CD4-positive, alpha-beta memory T cell (primary cell): ENCODE results near the gene DGKB. TPM values are rescaled to one million over a fixed set of nuclear protein-coding genes. Genes with fewer than 3 reads are reported as not detected.

Experiments used
- CTCF ChIA-PET: fragments of 350-600 bp; sonication (Branson Sonifier 250); formaldehyde crosslinking; loops from one replicate; lab custom pipeline; 2021; ENCODE audit warnings: inconsistent platforms; ENCODE audit not compliant: partially characterized antibody; lab: Charles Lee
- POLR2A ChIA-PET: fragments of 350-600 bp; sonication (Branson Sonifier 250); formaldehyde crosslinking; loops from one replicate; lab custom pipeline; 2021; ENCODE audit not compliant: partially characterized antibody; lab: Charles Lee
- DNase-seq, 5 donors: peaks; one replicate each; pipeline versions ENCODE4 v3.0.0 to v3.0.0-alpha.2; 2020 to 2022; ENCODE audit warnings: mixed read lengths in 1 of 5
- H3K27ac ChIP-seq: one replicate; pipeline ENCODE4 v1.7.0; 2013; ENCODE audit warnings: low read depth, low read length
- H3K27me3 ChIP-seq: 2 replicates; pipeline ENCODE4 v1.7.0; 2013; ENCODE audit warnings: mild to moderate bottlenecking, low read length, moderate library complexity; ENCODE audit not compliant: insufficient read depth
- H3K36me3 ChIP-seq: 2 replicates; pipeline ENCODE4 v1.7.0; 2013; ENCODE audit warnings: mild to moderate bottlenecking, low read length, moderate library complexity; ENCODE audit not compliant: insufficient read depth
- H3K4me1 ChIP-seq: 2 replicates; pipeline ENCODE4 v1.7.0; 2013; ENCODE audit warnings: mild to moderate bottlenecking, low read length, moderate library complexity; ENCODE audit not compliant: insufficient read depth
- H3K4me3 ChIP-seq, 2 donors: one replicate each; pipeline ENCODE4 v1.7.0; 2013; ENCODE audit warnings: low read length in 2 of 2, mild to moderate bottlenecking in 1 of 2
- H3K9me3 ChIP-seq, 2 donors: one replicate each; pipeline ENCODE4 v1.7.0; 2013; ENCODE audit warnings: low read length in 2 of 2, control low read depth in 1 of 2; ENCODE audit not compliant: control insufficient read depth in 1 of 2
- H3K27ac Mint-ChIP-seq, 7 donors: one replicate each; pipeline ENCODE4 v1.8.0; 2020 to 2021; ENCODE audit warnings: mixed read lengths in 7 of 7, mild to moderate bottlenecking in 6 of 7, inconsistent platforms in 3 of 7, moderate library complexity in 3 of 7
- H3K27me3 Mint-ChIP-seq, 2 donors: one replicate each; pipeline ENCODE4 v1.8.0; 2020 to 2021; ENCODE audit warnings: mixed read lengths in 2 of 2
- H3K36me3 Mint-ChIP-seq, 2 donors: one replicate each; pipeline ENCODE4 v1.8.0; 2020 to 2021; ENCODE audit warnings: mixed read lengths in 2 of 2, inconsistent platforms in 1 of 2, mild to moderate bottlenecking in 1 of 2
- H3K4me1 Mint-ChIP-seq, 4 donors: one replicate each; pipeline ENCODE4 v1.8.0; 2020 to 2021; ENCODE audit warnings: mixed read lengths in 4 of 4, mild to moderate bottlenecking in 1 of 4
- H3K4me3 Mint-ChIP-seq, 8 donors: one replicate each; pipeline ENCODE4 v1.8.0; 2020 to 2021; ENCODE audit warnings: mixed read lengths in 8 of 8, mild to moderate bottlenecking in 7 of 8, moderate library complexity in 6 of 8, inconsistent platforms in 3 of 8
- H3K9me3 Mint-ChIP-seq, 8 donors: one replicate each; pipeline ENCODE4 v1.8.0; 2020 to 2021; ENCODE audit warnings: mixed read lengths in 8 of 8, mild to moderate bottlenecking in 5 of 8, inconsistent platforms in 3 of 8, moderate library complexity in 1 of 8
- intact Hi-C: fragments of 100-400 bp; cut with micrococcal nuclease; formaldehyde crosslinking; loops from one replicate; pipeline ENCODE4 v1.15.1; 2023
- polyA plus RNA-seq, 2 donors: library from polyadenylated mRNA; unstranded; fragments of 300-500 nt; fragmentation: Illumina TruSeq; gene quantifications; one replicate each; pipeline ENCODE4 v1.2.3, GENCODE V29; 2021
- total RNA-seq, 2 experiments: library from RNA; stranded (reverse); gene quantifications; one replicate each; pipeline ENCODE4 v1.2.3, GENCODE V29; 2021

The DGKB gene
- total and polyA plus RNA-seq, 4 experiments from 2014 or later, result not detected

GRCh38 chr7:14602851-14603250, 299.7 kb downstream of the DGKB start:
- Histone ChIP-seq H3K27me3 (no peaks in the 10 kb centered on the region), H3K27ac (no peak overlapping the region), H3K36me3 (no peaks in the 10 kb centered on the region), H3K4me3 (no peak overlapping the region), H3K9me3 (no peaks in the 10 kb centered on the region), H3K4me1 (no peaks in the 10 kb centered on the region)
- Mint-ChIP-seq H3K36me3 (no peaks in the 10 kb centered on the region), H3K4me3 (no peak overlapping the region), H3K27ac (no peak overlapping the region), H3K27me3 (no peaks in the 10 kb centered on the region), H3K9me3 (no peaks in the 10 kb centered on the region), H3K4me1 (no peaks in the 10 kb centered on the region)
- intact Hi-C loops, result no loop called here
- DNase-seq, result no peak
- ChIA-PET CTCF (no interaction called here), POLR2A (no interaction called here)

DNA sequence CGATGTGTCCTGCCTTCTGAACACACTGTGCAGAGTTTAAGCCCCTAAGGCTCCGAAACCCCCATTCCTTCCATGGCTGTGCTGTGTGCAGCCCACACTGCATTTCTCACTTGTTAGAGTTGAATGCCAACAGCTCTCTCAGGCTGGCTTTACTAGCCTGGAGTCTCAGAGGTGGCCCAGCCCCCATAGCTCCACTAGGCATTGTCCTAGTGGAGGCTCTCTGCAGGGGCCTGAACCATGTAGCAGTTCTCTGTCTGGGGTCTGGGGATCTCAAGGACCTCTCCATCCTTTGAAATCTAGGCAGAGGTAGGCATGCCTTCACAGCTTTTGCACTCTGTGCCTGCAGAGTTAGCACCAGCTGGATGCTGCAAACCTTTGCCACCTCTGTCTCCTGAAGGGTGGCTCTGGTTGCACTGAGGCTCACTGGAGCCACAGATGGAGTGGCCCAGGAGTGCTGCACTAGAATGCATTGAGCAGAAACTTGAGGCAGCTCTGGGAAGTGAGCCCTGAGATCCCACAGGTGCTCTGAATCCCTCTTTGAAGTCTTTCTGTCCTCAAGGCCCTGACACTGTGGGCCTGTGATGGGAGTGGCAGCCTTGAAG, 301.7 kb downstream of the DGKB start:
- Histone ChIP-seq H3K4me3 (no peak overlapping the region), H3K27ac (no peak overlapping the region), H3K9me3 (no peaks in the 10 kb centered on the region), H3K4me1 (no peaks in the 10 kb centered on the region), H3K27me3 (no peaks in the 10 kb centered on the region), H3K36me3 (no peaks in the 10 kb centered on the region)
- ChIA-PET CTCF (no interaction called here), POLR2A (no interaction called here)
- intact Hi-C loops, result no loop called here
- no peaks in the 10 kb centered on the region for H3K4me1 Mint-ChIP-seq
- no peak overlapping the region for H3K4me3 Mint-ChIP-seq
- H3K9me3 Mint-ChIP-seq, result peaks cover 0 to 1% (median 0%) of the 10 kb centered on the region in 8 donors
- no peaks in the 10 kb centered on the region for H3K36me3 Mint-ChIP-seq
- H3K27me3 Mint-ChIP-seq, result no peaks in the 10 kb centered on the region
- no peak for DNase-seq
- H3K27ac Mint-ChIP-seq, result no peak overlapping the region

- Mint-ChIP-seq H3K9me3 (peaks cover 0 to 1% (median 0%) of the 10 kb centered on the region in 8 donors), H3K36me3 (no peaks in the 10 kb centered on the region), H3K4me3 (no peak overlapping the region), H3K27me3 (no peaks in the 10 kb centered on the region), H3K4me1 (no peaks in the 10 kb centered on the region), H3K27ac (no peak overlapping the region)
- Histone ChIP-seq H3K27ac (no peak overlapping the region), H3K4me3 (no peak overlapping the region), H3K27me3 (no peaks in the 10 kb centered on the region), H3K9me3 (no peaks in the 10 kb centered on the region), H3K4me1 (no peaks in the 10 kb centered on the region), H3K36me3 (no peaks in the 10 kb centered on the region)
- no peak for DNase-seq
- ChIA-PET POLR2A (no interaction called here), CTCF (no interaction called here)
- intact Hi-C loops, result no loop called here
Measured at GRCh38 chr7:14598978-14599377, 303.6 kb downstream of the DGKB start.

DNA sequence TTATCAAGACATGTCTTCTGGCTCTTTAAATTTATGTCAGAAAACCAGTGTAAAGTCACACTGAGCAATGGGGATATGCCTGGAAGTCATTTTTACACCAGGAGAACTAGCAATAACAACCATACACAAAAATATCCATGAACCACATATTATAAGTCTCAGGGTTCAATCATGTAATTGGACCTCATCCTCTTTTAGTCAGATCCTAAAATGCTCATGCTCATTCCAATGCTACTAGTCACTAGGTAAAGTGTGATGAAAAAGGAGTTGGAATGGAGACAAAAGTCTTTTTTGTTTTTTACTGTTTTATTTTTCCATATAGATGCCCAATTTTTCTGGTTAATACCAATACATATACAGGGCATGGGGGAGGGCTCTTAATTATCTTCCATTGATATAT, 306.1 kb downstream of the DGKB start:
- Histone ChIP-seq H3K27me3 (no peaks in the 10 kb centered on the region), H3K9me3 (no peaks in the 10 kb centered on the region), H3K36me3 (no peaks in the 10 kb centered on the region), H3K4me1 (no peaks in the 10 kb centered on the region), H3K4me3 (no peak overlapping the region), H3K27ac (no peak overlapping the region)
- Mint-ChIP-seq H3K9me3 (peaks cover 0 to 1% (median 0%) of the 10 kb centered on the region in 8 donors), H3K4me1 (no peaks in the 10 kb centered on the region), H3K36me3 (no peaks in the 10 kb centered on the region), H3K4me3 (no peak overlapping the region), H3K27ac (no peak overlapping the region), H3K27me3 (no peaks in the 10 kb centered on the region)
- ChIA-PET CTCF (interaction anchor here (0.6 kb wide), 1 partner anchor 1071 kb away, joined by 3 read pairs; no protein-coding TSS in a partner anchor), POLR2A (no interaction called here)
- intact Hi-C loops, result no loop called here
- no peak for DNase-seq

DNA sequence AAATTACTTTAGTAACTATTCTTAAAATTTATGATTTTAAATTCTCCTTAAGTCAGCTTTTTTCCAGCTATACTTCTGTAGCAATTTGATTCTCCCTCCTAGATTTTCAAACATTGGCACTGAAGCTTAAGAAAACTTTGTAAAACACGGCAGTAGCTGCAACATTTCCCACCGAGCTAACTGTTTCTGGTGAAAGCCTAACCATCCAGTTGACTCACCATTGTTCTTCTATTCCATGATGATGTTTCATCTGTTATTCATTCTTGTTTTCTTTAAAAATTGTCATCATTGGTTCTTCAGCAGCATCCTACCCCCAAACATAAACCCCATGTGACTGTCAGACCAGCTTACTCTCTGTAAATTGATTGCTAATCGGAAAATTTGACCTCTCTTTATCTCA, 312.3 kb downstream of the DGKB start:
- H3K36me3 Mint-ChIP-seq, result no peaks in the 10 kb centered on the region
- H3K27me3 Mint-ChIP-seq, result no peaks in the 10 kb centered on the region
- H3K4me3 ChIP-seq, result no peak overlapping the region
- intact Hi-C loops, result no loop called here
- H3K4me1 Mint-ChIP-seq, result no peaks in the 10 kb centered on the region
- H3K4me1 ChIP-seq, result no peaks in the 10 kb centered on the region
- no peaks in the 10 kb centered on the region for H3K36me3 ChIP-seq
- H3K27me3 ChIP-seq, result no peaks in the 10 kb centered on the region
- H3K27ac ChIP-seq, result no peak overlapping the region
- no peak overlapping the region for H3K4me3 Mint-ChIP-seq
- CTCF ChIA-PET, result no interaction called here
- peaks cover 0 to 10% (median 2%) of the 10 kb centered on the region in 8 donors for H3K9me3 Mint-ChIP-seq
- POLR2A ChIA-PET, result no interaction called here
- H3K9me3 ChIP-seq, result no peaks in the 10 kb centered on the region
- no peak overlapping the region for H3K27ac Mint-ChIP-seq
- DNase-seq, result no peak

- POLR2A ChIA-PET, result no interaction called here
Measured at GRCh38 chr7:14585232-14585631, 317.3 kb downstream of the DGKB start.

GRCh38 chr7:14583518-14583917, 319.0 kb downstream of the DGKB start:
- Histone ChIP-seq H3K27me3 (no peaks in the 10 kb centered on the region), H3K9me3 (no peaks in the 10 kb centered on the region), H3K27ac (no peak overlapping the region), H3K4me1 (no peaks in the 10 kb centered on the region), H3K36me3 (no peaks in the 10 kb centered on the region), H3K4me3 (no peak overlapping the region)
- intact Hi-C loops, result no loop called here
- Mint-ChIP-seq H3K4me3 (no peak overlapping the region), H3K36me3 (no peaks in the 10 kb centered on the region), H3K9me3 (peaks cover 0 to 10% (median 3%) of the 10 kb centered on the region in 8 donors), H3K27me3 (no peaks in the 10 kb centered on the region), H3K4me1 (no peaks in the 10 kb centered on the region), H3K27ac (no peak overlapping the region)
- ChIA-PET CTCF (no interaction called here), POLR2A (no interaction called here)
- no peak for DNase-seq

More at GRCh38 chr7:14585232-14585631, 317.3 kb downstream of the DGKB start:
- Histone ChIP-seq H3K9me3 (no peaks in the 10 kb centered on the region), H3K27ac (no peak overlapping the region), H3K4me3 (no peak overlapping the region), H3K4me1 (no peaks in the 10 kb centered on the region), H3K36me3 (no peaks in the 10 kb centered on the region), H3K27me3 (no peaks in the 10 kb centered on the region)
- intact Hi-C loops, result no loop called here
- H3K4me3 Mint-ChIP-seq, result no peak overlapping the region
- CTCF ChIA-PET, result no interaction called here
- H3K27ac Mint-ChIP-seq, result no peak overlapping the region
- peaks cover 0 to 10% (median 3%) of the 10 kb centered on the region in 8 donors for H3K9me3 Mint-ChIP-seq
- H3K36me3 Mint-ChIP-seq, result no peaks in the 10 kb centered on the region
- no peaks in the 10 kb centered on the region for H3K4me1 Mint-ChIP-seq
- no peaks in the 10 kb centered on the region for H3K27me3 Mint-ChIP-seq
- no peak for DNase-seq
